NCI-H2227 (cell line): Measurements from ENCODE around the gene ARID3B.
"Not testable (repeated sequence)": the region's sequence is repeated elsewhere in the genome, so short reads cannot be mapped to it uniquely, and the experiment has no call there.

Experiments
- DNase-seq: peaks from one replicate; lab custom pipeline; 2025; ENCODE audit not compliant: unreplicated experiment; lab: John Stamatoyannopoulos, UW

The ARID3B gene

GRCh38 chr15:74618841-74619596 lies 78.0 kb downstream of the ARID3B start:
- DNase-seq: no peak

DNA sequence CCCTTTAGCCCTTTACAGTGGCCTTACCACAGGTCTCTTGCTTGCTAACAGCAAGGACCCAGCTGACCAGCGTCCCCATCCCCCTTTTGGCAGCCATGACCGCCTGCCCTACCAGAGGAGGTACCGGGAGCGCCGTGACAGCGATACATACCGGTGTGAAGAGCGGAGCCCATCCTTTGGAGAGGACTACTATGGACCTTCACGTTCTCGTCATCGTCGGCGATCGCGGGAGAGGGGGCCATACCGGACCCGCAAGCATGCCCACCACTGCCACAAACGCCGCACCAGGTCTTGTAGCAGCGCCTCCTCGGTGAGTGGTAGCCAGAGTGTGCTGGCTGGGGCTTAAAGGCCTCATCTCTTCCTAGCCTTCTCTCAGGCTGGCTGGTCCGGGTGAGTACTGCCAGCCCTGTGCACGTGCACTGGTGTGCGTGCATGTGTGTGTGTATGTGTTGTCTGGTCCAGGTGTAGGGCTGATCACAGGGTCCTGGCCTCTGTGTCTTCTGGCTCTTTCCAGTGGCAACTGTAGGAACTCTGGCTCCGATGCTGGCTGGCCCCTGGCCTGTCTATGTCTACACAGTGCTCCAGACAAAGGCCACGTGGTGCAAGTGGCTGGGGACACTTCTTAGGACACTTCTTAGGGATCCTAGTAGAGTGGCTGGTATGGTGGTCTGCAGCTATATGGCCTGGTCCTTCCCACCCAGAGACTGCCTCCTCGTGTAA lies 79.1 kb downstream of the ARID3B start:
- DNase-seq: no peak

DNA sequence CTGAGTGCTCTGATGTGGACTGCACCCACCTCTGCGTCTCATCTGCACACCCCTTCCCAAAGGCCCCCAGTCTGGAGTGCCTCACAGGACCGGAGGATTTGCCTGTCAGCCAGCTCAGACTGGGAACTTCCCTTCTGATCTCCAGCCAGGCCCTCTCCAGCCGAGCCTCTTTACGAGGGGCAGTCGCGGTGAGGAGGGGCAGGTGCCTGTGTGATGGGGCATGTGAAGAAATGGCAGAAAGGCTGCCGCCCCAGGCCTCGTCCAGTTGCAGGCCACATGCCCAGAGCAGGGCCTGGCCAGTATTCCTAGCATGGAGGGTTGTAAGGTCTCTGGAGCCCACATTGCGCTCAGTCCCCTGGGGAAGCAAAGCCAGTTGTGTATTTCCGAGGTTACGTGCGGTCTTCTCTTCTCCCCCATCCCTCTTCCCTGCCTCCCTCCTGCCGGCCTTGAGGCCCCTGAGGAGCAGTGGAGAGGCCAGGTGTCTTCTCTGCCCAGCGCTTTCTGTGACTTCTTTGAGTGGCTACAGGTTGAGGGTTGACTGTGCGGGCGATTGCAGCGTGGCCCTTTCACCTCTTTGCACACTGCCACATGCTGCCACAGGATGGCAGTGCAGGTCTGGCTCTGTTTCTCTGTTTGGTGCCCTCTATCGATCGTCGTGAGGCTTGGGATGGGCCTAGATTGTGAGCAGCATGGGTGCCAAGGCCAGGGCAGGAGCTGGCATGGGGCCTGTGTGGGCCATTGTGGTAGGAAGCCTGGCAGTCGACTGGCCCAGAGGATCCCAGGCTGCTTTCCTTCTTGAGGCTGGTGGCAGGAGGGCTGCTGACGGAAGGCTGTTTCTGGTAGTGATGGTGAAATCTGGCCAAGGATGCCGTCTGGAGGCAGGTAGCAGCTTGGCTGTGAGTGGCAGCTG lies 79.9 kb downstream of the ARID3B start:
- DNase-seq: peak; percentile 55

- DNase-seq: no peak
Measured at GRCh38 chr15:74621546-74621920, 80.5 kb downstream of the ARID3B start.

DNA sequence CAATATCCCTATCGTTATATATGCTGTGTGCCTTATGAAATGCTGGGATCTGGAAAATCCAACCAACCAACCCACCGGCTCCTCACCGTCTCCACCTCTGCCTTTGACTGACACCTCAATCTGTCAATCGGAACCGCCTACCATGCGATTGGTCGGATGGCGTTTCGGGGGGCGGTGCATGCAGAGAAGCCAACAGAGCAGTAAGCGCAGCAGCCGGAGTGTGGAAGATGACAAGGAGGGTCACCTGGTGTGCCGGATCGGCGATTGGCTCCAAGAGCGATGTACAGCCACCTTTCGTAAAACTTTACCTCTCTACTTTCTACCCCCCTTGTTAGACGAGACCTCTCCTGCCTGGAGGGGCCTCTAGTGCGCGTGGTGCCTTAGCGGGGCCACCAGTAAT lies 80.9 kb downstream of the ARID3B start:
- no peak for DNase-seq

DNA sequence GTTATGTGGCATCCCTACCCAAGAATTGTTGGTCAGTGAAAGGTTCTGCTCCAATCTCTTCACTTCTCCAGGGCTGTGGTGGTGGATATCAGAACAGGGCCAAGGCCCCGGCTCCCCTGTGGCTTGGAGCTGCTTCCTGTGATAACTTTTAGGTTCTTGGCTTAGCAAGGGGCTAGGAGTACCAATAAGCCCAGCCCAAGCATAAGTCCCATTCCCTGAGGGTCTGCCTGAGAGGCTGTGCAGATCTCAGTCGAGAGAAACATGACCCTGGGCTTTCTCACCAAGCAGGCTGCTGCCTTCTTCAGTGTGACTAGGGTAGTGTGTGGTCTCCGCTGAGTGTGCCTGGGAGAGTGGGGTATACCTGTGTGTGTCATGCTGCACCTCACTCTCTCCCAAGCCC lies 81.7 kb downstream of the ARID3B start:
- DNase-seq: no peak

- no peak for DNase-seq
Measured at GRCh38 chr15:74624020-74624602, 83.1 kb downstream of the ARID3B start.

DNA sequence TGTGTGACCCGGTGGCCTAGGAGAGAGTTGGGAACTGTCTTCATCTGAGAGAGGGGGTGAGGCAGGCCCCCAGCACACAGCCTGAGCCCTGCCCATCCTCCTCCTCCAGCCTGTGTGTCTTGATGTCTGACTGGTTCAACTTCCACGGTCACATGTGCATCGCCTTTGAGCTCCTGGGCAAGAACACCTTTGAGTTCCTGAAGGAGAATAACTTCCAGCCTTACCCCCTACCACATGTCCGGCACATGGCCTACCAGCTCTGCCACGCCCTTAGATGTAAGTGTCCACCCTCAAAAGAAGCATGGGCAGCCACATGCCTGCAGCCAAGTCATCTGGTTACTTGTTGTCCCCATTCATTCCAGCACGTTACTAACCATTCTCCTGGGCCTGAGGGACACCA lies 84.7 kb downstream of the ARID3B start:
- DNase-seq: no peak

GRCh38 chr15:74626336-74626735 lies 85.3 kb downstream of the ARID3B start:
- no peak for DNase-seq

- DNase-seq: no peak
Measured at GRCh38 chr15:74626752-74627692, 86.0 kb downstream of the ARID3B start.

DNA sequence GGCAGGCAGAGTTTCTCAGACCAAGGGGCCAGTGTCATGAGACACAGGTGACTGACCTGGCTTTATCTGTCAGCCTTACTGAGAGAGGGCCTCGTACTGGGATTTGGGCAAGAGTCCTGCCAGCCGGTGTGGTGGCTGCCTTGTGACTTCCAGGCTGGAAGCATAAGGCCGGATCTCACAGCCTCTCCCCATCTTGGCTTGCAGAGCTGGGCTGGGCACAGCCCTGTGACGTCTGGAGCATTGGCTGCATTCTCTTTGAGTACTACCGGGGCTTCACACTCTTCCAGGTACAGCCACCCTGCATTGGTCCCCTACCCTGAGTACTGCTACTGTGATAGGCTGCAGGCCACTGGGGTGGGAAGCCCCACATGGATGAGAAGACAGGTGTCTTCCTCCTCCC lies 86.7 kb downstream of the ARID3B start:
- no peak for DNase-seq

GRCh38 chr15:74628199-74628598 lies 87.2 kb downstream of the ARID3B start:
- DNase-seq: no peak

- DNase-seq: no peak
Measured at GRCh38 chr15:74628949-74629348, 87.9 kb downstream of the ARID3B start.

DNA sequence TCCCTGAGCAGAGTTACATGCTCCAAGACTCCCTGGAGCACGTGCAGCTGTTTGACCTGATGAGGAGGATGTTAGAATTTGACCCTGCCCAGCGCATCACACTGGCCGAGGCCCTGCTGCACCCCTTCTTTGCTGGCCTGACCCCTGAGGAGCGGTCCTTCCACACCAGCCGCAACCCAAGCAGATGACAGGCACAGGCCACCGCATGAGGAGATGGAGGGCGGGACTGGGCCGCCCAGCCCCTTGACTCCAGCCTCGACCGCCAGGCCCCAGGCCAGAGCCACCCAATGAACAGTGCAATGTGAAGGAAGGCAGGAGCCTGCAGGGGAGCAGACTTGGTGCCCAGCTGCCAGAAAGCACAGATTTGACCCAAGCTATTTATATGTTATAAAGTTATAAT lies 88.7 kb downstream of the ARID3B start:
- DNase-seq: not testable (repeated sequence)

GRCh38 chr15:74630284-74631086 lies 89.5 kb downstream of the ARID3B start:
- DNase-seq: no peak

GRCh38 chr15:74631087-74631385 lies 90.0 kb downstream of the ARID3B start:
- DNase-seq: no peak

DNA sequence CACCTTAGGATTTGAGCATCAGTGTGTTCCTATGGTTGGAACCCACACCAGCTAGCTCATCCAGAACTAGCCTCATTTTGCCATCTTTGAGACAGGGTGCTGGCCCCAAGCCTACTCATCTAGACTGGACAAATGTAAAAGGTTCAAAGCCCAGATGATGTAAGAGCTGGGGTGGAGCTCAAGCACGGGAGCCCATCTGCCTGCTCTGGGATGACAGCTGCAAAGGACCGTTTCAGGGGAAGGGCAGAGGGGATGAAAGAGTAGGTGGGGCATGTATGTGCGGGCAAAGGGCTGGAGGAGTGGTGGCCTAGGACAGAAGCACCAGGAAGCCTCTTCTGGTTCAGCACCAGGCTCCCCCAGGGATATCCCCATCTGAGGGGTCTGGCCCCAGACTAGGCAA lies 90.4 kb downstream of the ARID3B start:
- DNase-seq: no peak

DNA sequence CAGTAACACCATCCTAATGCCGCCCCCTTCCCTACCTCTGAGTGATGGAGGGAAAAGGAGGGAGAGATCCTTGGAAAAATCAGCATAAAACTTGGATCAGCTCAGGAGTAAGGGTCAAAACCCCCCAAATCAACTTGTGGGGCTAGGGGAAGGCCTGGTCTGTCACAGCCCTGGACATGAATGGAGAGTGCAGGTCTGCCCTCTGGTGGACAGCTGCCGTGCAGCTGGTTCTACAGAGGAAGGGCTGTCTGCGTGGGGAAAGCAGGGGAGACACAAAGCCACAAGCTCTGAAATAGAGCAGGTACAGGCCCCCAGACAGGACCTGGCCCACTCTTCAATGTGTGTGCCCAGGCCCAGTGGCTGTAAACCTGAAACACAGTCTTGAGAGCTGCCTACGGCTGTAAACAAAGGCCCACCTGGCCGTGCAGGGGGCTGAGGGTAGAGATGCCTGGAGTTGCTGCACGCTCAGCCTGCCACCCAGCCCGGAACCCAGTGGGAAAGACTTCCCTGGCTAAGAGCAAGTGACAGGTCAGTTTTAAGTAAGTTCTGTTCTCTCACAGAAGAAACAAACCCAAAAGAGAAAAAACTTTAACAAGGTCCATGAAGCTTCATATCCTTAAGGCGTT lies 91.0 kb downstream of the ARID3B start:
- peak; percentile 51 for DNase-seq

DNA sequence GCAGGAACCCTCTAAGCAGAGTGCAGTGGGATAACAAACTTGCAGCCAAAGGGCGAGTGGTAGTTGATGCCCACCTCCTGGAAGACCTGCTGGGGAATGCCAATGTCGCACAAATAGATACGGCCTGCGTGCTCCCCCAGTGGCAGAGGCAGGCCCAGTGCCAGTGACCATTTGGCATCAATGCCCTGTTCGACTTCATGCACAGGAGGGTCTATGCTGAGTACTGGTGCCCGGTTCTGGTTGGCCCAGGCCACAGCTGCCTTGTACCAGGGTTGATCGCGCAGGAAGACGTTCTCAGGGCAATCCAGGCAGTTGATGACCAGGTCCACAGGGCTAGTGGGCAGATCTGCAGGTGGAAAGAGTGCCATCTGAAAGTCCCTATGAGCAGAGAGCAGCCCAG lies 91.6 kb downstream of the ARID3B start:
- no peak for DNase-seq
